A549 (cell line): ENCODE data around the gene NECTIN1. TPM values are rescaled to one million over a fixed set of nuclear protein-coding genes. Genes with fewer than 3 reads are reported as not detected.

Experiments used
- ATAC-seq, 2 experiments: fragments of 200-7000 bp in 1 of 2; fragments of >200 bp in 1 of 2; cut with Nextera tagmentation in 1 of 2; cut with Tn5 transposase in 1 of 2; 3 replicates each; pipeline versions ENCODE4 v1.8.0 to v1.9.1; 2018 to 2020; ENCODE audit warnings: mild to moderate bottlenecking in 1 of 2, moderate library complexity in 1 of 2
- CTCF ChIA-PET: fragments of 300-600 bp; sonication (Branson Sonifier 250); formaldehyde crosslinking; extraction: SDS; loops from one replicate; lab custom pipeline; 2021; ENCODE audit warnings: antibody characterized with exemption, inconsistent platforms; lab: Yijun Ruan, JAX
- POLR2A ChIA-PET: fragments of 350-600 bp; formaldehyde crosslinking; extraction: SDS; loops from one replicate; lab custom pipeline; 2021; ENCODE audit warnings: antibody characterized with exemption, inconsistent platforms; lab: Yijun Ruan, JAX
- DNase-seq, 2 experiments: peaks; one replicate each; pipeline versions ENCODE4 v3.0.0 to v3.0.0-alpha.2; 2011 to 2016; ENCODE audit warnings: low read depth in 1 of 2, low spot score in 1 of 2
- FAIRE-seq: peaks from 2 replicates; lab custom pipeline; 2011; peaks lifted over from hg19 to GRCh38; lab: Jason Lieb, UNC
- H3K27ac ChIP-seq, 2 experiments: fragments of >200 bp; sonication (Bioruptor Twin); formaldehyde crosslinking; 3 replicates each; pipeline ENCODE4 v1.5.1; 2016 to 2017
- H3K4me1 ChIP-seq: fragments of >200 bp; sonication (Bioruptor Twin); formaldehyde crosslinking; 3 replicates; pipeline ENCODE4 v1.6.1; 2016
- H3K4me2 ChIP-seq: fragments of >200 bp; sonication (Bioruptor Twin); formaldehyde crosslinking; 3 replicates; pipeline ENCODE4 v1.6.1; 2016
- H3K4me3 ChIP-seq: fragments of >200 bp; sonication (Bioruptor Twin); formaldehyde crosslinking; 3 replicates; pipeline ENCODE4 v1.5.1; 2016
- H3K9me3 ChIP-seq: fragments of >200 bp; sonication (Bioruptor Twin); formaldehyde crosslinking; 3 replicates; pipeline ENCODE4 v1.6.1; 2016
- EP300 ChIP-seq, 2 experiments: fragments of >200 bp; sonication (Bioruptor Twin); formaldehyde crosslinking; IDR thresholded peaks; 2 replicates in 1 of 2; 3 replicates in 1 of 2; pipeline ENCODE4 v1.6.1; 2016 to 2017
- FOSB ChIP-seq: fragments of 250-450 bp; sonication (Bioruptor Pico); IDR thresholded peaks from 2 replicates; pipeline ENCODE4 v1.5.0; 2020; ENCODE audit warnings: mild to moderate bottlenecking, moderate library complexity
- HDAC2 ChIP-seq: fragments of 200-600 bp; sonication (generic); IDR thresholded peaks from 2 replicates; pipeline ENCODE4 v1.6.1; 2016
- HOXB13 ChIP-seq: fragments of 250-450 bp; sonication (Bioruptor Pico); IDR thresholded peaks from 2 replicates; pipeline ENCODE4 v1.5.0; 2020; ENCODE audit warnings: low read depth, mild to moderate bottlenecking, moderate library complexity
- NFE2L2 ChIP-seq: fragments of 150-350 bp; conservative IDR thresholded peaks from 2 replicates; pipeline ENCODE4 v1.6.1; 2014; ENCODE audit warnings: low read length
- ZSCAN20 ChIP-seq: fragments of 250-450 bp; sonication (Bioruptor Pico); IDR thresholded peaks from 2 replicates; pipeline ENCODE4 v1.8.0; 2022; ENCODE audit warnings: mild to moderate bottlenecking, moderate library complexity
- WGBS: methylation state at CpG from one replicate; pipeline ENCODE4 v1.1.6; 2017; ENCODE audit errors: missing lambda C conversion rate; 5-methylcytosine and 5-hydroxymethylcytosine counted together
- polyA plus RNA-seq, 4 experiments: library from polyadenylated mRNA; depleted of rRNA in 3 of 4; stranded (reverse); fragments of >200 nt; fragmentation: RNase III in 1 of 4; extraction: RNeasy Plus Mini Kit Qiagen cat#74134 plus additional on column Dnase treatment in 1 of 4; gene quantifications; 2 replicates in 3 of 4; 3 replicates in 1 of 4; pipeline ENCODE4 v1.2.3, GENCODE V29; 2011 to 2017
- TF ChIP-seq, protein P1 (sequence below): fragments of 250-450 bp; sonication (Bioruptor Pico); IDR thresholded peaks from 2 replicates; pipeline ENCODE4 v1.5.0; 2020; ENCODE audit warnings: low read depth, mild to moderate bottlenecking, moderate library complexity
- TF ChIP-seq, protein P2 (sequence below): fragments of 200-600 bp; sonication (generic); IDR thresholded peaks from 2 replicates; pipeline ENCODE4 v1.6.1; 2016; ENCODE audit warnings: antibody characterized with exemption, mild to moderate bottlenecking, moderate library complexity
- TF ChIP-seq, protein P3 (sequence below): fragments of >200 bp; sonication (Bioruptor Twin); formaldehyde crosslinking; IDR thresholded peaks from 3 replicates; pipeline ENCODE4 v1.5.1; 2016
- TF ChIP-seq, protein P4 (sequence below): fragments of 150-350 bp; IDR thresholded peaks from 2 replicates; pipeline ENCODE4 v1.6.1; 2014; ENCODE audit warnings: low read depth, mild to moderate bottlenecking, low read length
- TF ChIP-seq, protein P5 (sequence below): fragments of >200 bp; sonication (Bioruptor Twin); formaldehyde crosslinking; IDR thresholded peaks from 3 replicates; pipeline ENCODE4 v1.6.1; 2016

Gene NECTIN1
- polyA plus RNA-seq, 2 of the 4 experiments (the other 2 are of a cell fraction): 2.2 to 5.5 TPM

DNA sequence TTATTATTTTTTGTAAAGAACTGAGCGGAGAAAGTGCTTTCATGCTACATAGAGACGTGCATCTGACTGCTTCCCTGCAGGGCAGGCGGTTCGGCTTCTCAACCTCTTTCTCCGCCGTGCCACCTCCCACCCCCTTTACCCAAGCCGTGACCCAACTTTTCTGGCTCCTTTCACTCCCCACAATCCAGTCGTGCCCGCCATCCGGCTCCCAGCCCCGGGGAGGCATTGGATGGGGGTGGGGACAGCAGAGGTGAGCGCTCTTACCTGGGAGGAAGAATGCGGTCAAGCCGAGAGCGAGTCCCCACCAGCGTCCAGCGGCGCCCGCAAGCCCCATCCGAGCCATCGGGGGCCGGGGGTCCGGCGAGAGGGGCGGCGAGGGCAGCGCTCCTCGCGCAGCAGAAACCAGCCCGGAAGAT is 781 bp downstream of the NECTIN1 start (continued):
- TF ChIP-seq, protein P1, sequence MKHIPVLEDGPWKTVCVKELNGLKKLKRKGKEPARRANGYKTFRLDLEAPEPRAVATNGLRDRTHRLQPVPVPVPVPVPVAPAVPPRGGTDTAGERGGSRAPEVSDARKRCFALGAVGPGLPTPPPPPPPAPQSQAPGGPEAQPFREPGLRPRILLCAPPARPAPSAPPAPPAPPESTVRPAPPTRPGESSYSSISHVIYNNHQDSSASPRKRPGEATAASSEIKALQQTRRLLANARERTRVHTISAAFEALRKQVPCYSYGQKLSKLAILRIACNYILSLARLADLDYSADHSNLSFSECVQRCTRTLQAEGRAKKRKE (CRISPR knock-in tag): no peak
- TF ChIP-seq HOXB13 (no peak), EP300 (IDR thresholded peaks at IDR 0.05) (no peak)
- TF ChIP-seq, protein P2, sequence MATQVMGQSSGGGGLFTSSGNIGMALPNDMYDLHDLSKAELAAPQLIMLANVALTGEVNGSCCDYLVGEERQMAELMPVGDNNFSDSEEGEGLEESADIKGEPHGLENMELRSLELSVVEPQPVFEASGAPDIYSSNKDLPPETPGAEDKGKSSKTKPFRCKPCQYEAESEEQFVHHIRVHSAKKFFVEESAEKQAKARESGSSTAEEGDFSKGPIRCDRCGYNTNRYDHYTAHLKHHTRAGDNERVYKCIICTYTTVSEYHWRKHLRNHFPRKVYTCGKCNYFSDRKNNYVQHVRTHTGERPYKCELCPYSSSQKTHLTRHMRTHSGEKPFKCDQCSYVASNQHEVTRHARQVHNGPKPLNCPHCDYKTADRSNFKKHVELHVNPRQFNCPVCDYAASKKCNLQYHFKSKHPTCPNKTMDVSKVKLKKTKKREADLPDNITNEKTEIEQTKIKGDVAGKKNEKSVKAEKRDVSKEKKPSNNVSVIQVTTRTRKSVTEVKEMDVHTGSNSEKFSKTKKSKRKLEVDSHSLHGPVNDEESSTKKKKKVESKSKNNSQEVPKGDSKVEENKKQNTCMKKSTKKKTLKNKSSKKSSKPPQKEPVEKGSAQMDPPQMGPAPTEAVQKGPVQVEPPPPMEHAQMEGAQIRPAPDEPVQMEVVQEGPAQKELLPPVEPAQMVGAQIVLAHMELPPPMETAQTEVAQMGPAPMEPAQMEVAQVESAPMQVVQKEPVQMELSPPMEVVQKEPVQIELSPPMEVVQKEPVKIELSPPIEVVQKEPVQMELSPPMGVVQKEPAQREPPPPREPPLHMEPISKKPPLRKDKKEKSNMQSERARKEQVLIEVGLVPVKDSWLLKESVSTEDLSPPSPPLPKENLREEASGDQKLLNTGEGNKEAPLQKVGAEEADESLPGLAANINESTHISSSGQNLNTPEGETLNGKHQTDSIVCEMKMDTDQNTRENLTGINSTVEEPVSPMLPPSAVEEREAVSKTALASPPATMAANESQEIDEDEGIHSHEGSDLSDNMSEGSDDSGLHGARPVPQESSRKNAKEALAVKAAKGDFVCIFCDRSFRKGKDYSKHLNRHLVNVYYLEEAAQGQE: no peak

DNA sequence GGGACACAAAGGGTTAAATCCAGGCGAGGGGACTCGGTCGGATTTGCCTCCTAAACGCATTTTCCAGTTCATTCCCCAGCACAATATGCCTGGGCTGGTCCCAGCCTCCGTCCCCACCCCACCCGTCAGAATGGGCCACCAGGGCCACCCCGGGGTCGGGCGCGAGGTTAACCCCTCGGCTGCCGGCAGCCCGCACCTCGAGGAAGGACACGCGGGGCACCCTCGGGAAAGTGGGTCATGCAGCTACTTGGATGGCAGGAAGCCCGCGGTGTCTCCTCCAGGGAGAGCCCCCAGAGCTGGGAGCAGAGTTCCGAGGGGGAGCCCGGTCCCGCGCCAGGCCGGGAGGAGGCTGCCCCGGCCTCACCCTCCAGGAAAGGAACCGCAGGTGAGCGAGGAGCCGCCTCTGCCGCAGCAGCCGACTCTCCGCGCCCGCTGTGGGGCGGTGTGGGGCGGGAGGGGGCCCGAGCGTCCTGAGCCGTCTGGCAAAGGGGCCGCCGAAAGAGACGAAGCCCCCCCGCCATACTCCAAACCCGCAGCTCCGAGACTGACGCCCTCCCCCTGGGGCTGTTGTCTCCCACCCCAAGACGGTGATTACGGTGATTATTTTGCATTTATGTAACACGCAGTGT is 1.4 kb downstream of the NECTIN1 start:
- peak overlapping the region; percentile 81 for H3K4me3 ChIP-seq
- ChIA-PET POLR2A (no interaction called here), CTCF (interaction anchor here (0.5 to 2.4 kb wide), 11 partner anchors 8 to 385 kb away, joined by 3 to 20 read pairs (median 4); no protein-coding TSS in a partner anchor)
- FAIRE-seq (no peak), ATAC-seq (peak in 1 of 2 experiments; percentile 46; a peak in 3 of 6 replicates), DNase-seq (peak in 1 of 2 experiments; percentile 51)
- 10% methylated on average over 4 of the region's 48 CpGs for WGBS
- no peaks in the 10 kb centered on the region for H3K9me3 ChIP-seq
- peaks cover 6% of the 10 kb centered on the region; the same call in 1 of the 3 replicates for H3K4me1 ChIP-seq
- peak overlapping the region in 1 of 2 experiments; percentile 93; a peak in 4 of 6 replicates for H3K27ac ChIP-seq
- peak overlapping the region; percentile 99 for H3K4me2 ChIP-seq
- TF ChIP-seq, protein P3, sequence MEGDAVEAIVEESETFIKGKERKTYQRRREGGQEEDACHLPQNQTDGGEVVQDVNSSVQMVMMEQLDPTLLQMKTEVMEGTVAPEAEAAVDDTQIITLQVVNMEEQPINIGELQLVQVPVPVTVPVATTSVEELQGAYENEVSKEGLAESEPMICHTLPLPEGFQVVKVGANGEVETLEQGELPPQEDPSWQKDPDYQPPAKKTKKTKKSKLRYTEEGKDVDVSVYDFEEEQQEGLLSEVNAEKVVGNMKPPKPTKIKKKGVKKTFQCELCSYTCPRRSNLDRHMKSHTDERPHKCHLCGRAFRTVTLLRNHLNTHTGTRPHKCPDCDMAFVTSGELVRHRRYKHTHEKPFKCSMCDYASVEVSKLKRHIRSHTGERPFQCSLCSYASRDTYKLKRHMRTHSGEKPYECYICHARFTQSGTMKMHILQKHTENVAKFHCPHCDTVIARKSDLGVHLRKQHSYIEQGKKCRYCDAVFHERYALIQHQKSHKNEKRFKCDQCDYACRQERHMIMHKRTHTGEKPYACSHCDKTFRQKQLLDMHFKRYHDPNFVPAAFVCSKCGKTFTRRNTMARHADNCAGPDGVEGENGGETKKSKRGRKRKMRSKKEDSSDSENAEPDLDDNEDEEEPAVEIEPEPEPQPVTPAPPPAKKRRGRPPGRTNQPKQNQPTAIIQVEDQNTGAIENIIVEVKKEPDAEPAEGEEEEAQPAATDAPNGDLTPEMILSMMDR: peak; percentile 25
- no peak for TF ChIP-seq NFE2L2
- no peak for TF ChIP-seq ZSCAN20 (CRISPR knock-in tag)
- TF ChIP-seq FOSB (CRISPR knock-in tag): no peak
- TF ChIP-seq, protein P4, sequence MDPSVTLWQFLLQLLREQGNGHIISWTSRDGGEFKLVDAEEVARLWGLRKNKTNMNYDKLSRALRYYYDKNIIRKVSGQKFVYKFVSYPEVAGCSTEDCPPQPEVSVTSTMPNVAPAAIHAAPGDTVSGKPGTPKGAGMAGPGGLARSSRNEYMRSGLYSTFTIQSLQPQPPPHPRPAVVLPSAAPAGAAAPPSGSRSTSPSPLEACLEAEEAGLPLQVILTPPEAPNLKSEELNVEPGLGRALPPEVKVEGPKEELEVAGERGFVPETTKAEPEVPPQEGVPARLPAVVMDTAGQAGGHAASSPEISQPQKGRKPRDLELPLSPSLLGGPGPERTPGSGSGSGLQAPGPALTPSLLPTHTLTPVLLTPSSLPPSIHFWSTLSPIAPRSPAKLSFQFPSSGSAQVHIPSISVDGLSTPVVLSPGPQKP: no peak
- TF ChIP-seq, all 56 proteins: peak for 1

DNA sequence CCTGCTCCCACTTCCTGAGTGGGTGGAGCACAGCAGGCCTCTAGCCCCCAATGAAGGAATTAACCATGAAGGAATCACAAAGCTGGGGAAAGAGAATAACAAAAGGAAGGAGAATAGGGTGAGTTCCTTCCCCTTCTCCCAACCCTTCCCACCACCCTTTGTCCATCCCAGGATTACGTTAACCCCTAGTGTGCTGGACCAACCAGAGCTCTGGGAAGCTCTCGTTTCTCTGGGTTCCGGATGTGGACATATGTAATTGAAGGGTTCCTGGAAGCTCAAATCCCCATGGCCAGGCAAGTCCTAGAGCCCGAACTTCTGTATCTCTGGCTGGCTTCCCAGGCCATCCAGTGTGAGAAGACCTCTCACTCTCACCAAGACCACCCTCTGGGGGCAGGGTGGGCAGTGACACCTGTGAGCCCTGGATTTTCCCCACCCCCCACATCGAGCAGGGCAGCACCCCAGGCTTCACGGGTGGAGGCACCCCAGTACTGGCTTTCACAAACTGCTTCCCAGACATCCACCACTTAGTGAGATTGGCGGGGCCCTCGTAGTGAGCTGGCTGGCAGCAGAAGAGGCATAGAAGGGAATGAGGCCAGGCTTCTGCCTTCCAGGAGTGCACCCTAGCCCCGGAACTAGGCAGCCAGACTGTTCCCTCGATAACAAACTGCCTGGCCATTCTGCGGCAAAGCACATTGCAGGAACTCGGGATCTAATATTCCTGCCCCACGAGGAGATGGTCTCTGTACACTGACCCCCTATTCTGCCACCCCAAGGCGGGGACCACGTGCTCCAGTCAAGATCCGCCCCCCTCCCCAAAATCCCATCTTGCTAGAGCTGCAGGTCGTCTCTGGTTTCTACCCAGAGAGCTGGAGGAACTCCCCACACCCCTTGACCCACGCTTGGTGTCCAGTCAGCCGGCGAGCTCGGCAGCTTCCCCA is 2.1 kb downstream of the NECTIN1 start:
- TF ChIP-seq, protein P5, sequence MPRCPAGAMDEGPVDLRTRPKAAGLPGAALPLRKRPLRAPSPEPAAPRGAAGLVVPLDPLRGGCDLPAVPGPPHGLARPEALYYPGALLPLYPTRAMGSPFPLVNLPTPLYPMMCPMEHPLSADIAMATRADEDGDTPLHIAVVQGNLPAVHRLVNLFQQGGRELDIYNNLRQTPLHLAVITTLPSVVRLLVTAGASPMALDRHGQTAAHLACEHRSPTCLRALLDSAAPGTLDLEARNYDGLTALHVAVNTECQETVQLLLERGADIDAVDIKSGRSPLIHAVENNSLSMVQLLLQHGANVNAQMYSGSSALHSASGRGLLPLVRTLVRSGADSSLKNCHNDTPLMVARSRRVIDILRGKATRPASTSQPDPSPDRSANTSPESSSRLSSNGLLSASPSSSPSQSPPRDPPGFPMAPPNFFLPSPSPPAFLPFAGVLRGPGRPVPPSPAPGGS: no peak
- no peak for TF ChIP-seq HDAC2
- H3K9me3 ChIP-seq: no peaks in the 10 kb centered on the region
- POLR2A ChIA-PET: interaction anchor here (0.7 kb wide), 1 partner anchor 606 kb away, joined by 3 read pairs; no protein-coding TSS in a partner anchor
- 68% methylated on average over 18 of the region's 21 CpGs for WGBS
- FAIRE-seq: no peak
- ATAC-seq: no peak
- peaks cover 6% of the 10 kb centered on the region; the same call in 1 of the 3 replicates for H3K4me1 ChIP-seq
- CTCF ChIA-PET: interaction anchor here (0.5 to 1.4 kb wide), 8 partner anchors 13 to 386 kb away, joined by 3 to 6 read pairs (median 3); no protein-coding TSS in a partner anchor
- H3K4me2 ChIP-seq: peak overlapping the region; percentile 99
- no peak for DNase-seq
- H3K4me3 ChIP-seq: peak overlapping the region; percentile 81
- H3K27ac ChIP-seq: peak overlapping the region in 1 of 2 experiments; percentile 93; a peak in 2 of 6 replicates
